HEK293T (cell line): ENCODE results near the gene DNAJC19.

Experiments used
- ELF4 ChIP-seq: fragments of 450-650 bp; IDR thresholded peaks from 2 replicates; pipeline ENCODE4 v1.6.1; 2017; ENCODE audit warnings: antibody characterized with exemption
- FOXK2 ChIP-seq: fragments of 450-650 bp; IDR thresholded peaks from 2 replicates; pipeline ENCODE4 v1.6.1; 2016; ENCODE audit warnings: mild to moderate bottlenecking
- NFRKB ChIP-seq: fragments of 450-650 bp; IDR thresholded peaks from 2 replicates; pipeline ENCODE4 v1.6.1; 2016; ENCODE audit warnings: mild to moderate bottlenecking, moderate library complexity
- SP1 ChIP-seq: fragments of 450-650 bp; IDR thresholded peaks from 2 replicates; pipeline ENCODE4 v1.6.1; 2017
- TARDBP ChIP-seq: fragments of 450-650 bp; IDR thresholded peaks from 2 replicates; pipeline ENCODE4 v1.6.1; 2016

- TF ChIP-seq SP1 (no peak), FOXK2 (no peak), TARDBP (no peak), ELF4 (no peak), NFRKB (no peak)
Observed at GRCh38 chr3:180962530-180962929, 27.0 kb downstream of the DNAJC19 start.
